ENCODE data around the gene FDXR. TPM values are rescaled to one million over a fixed set of nuclear protein-coding genes. Genes with fewer than 3 reads are reported as not detected.

Gene FDXR
- total RNA-seq, 4 donors from 2014 or later: 2.1 to 6.0 (median 3.2) TPM

- H3K27me3 ChIP-seq: no peaks in the 10 kb centered on the region
- H3K9me3 ChIP-seq: no peaks in the 10 kb centered on the region
- in situ Hi-C loops (cut with MboI; ENCODE audit: low sequenced_read_pairs in 4 of 4): no loop called here
- TF ChIP-seq POLR2A (IDR thresholded peaks at IDR 0.05) (no peak), CTCF (IDR thresholded peaks at IDR 0.05 in 4 of 5, conservative IDR thresholded peaks at IDR 0.05 in 1 of 5) (no peak)
- no peak overlapping the region for H3K27ac ChIP-seq
- no peak for ATAC-seq
- peaks cover 0 to 5% of the 10 kb centered on the region in 2 donors for H3K36me3 ChIP-seq
- intact Hi-C loops (cut with DNase I; ENCODE audit: low total_unique reads): no loop called here
- no peaks in the 10 kb centered on the region for H3K4me1 ChIP-seq
- DNase-seq: no peak
- H3K4me3 ChIP-seq: no peak overlapping the region
Observed at GRCh38 chr17:74831444-74832146, 41.2 kb downstream of the FDXR start.

- Histone ChIP-seq H3K9me3 (no peaks in the 10 kb centered on the region), H3K4me1 (no peaks in the 10 kb centered on the region), H3K27me3 (no peaks in the 10 kb centered on the region), H3K27ac (no peak overlapping the region), H3K4me3 (no peak overlapping the region), H3K36me3 (no peaks in the 10 kb centered on the region)
- no peak for ATAC-seq
- no peak for DNase-seq
- intact Hi-C loops (cut with DNase I; ENCODE audit: low total_unique reads) (no loop called here), in situ Hi-C loops (cut with MboI; ENCODE audit: low sequenced_read_pairs in 4 of 4) (no loop called here)
- TF ChIP-seq POLR2A (IDR thresholded peaks at IDR 0.05) (no peak), CTCF (IDR thresholded peaks at IDR 0.05 in 4 of 5, conservative IDR thresholded peaks at IDR 0.05 in 1 of 5) (no peak)
Observed at GRCh38 chr17:74830861-74831260, 41.9 kb downstream of the FDXR start.

- Histone ChIP-seq H3K27me3 (no peaks in the 10 kb centered on the region), H3K36me3 (no peaks in the 10 kb centered on the region), H3K9me3 (no peaks in the 10 kb centered on the region), H3K27ac (no peak overlapping the region), H3K4me1 (no peaks in the 10 kb centered on the region), H3K4me3 (no peak overlapping the region)
- TF ChIP-seq CTCF (IDR thresholded peaks at IDR 0.05 in 4 of 5, conservative IDR thresholded peaks at IDR 0.05 in 1 of 5) (no peak), POLR2A (IDR thresholded peaks at IDR 0.05) (no peak)
- in situ Hi-C loops (cut with MboI; ENCODE audit: low sequenced_read_pairs in 4 of 4): no loop called here
- intact Hi-C loops (cut with DNase I; ENCODE audit: low total_unique reads): no loop called here
- no peak for ATAC-seq
- DNase-seq: no peak
Observed at GRCh38 chr17:74827800-74828199, 45.0 kb downstream of the FDXR start.

GRCh38 chr17:74825952-74826719 is 46.7 kb downstream of the FDXR start:
- TF ChIP-seq CTCF (IDR thresholded peaks at IDR 0.05 in 4 of 5, conservative IDR thresholded peaks at IDR 0.05 in 1 of 5): no peak
- no peak for TF ChIP-seq POLR2A (IDR thresholded peaks at IDR 0.05)
- H3K9me3 ChIP-seq: no peaks in the 10 kb centered on the region
- H3K4me3 ChIP-seq: no peak overlapping the region
- DNase-seq (no peak), ATAC-seq (no peak)
- no peaks in the 10 kb centered on the region for H3K4me1 ChIP-seq
- intact Hi-C loops (cut with DNase I; ENCODE audit: low total_unique reads) (no loop called here), in situ Hi-C loops (cut with MboI; ENCODE audit: low sequenced_read_pairs in 4 of 4) (no loop called here)
- H3K36me3 ChIP-seq: no peaks in the 10 kb centered on the region
- no peaks in the 10 kb centered on the region for H3K27me3 ChIP-seq
- no peak overlapping the region for H3K27ac ChIP-seq

Measured in gastrocnemius medialis (tissue), 4 donors.